ENCODE measurements around the gene LILRB1. TPM values are rescaled to one million over a fixed set of nuclear protein-coding genes. Genes with fewer than 3 reads are reported as not detected.
"Not testable (repeated sequence)": the region's sequence is repeated elsewhere in the genome, so short reads cannot be mapped to it uniquely, and the experiment has no call there.

The LILRB1 gene
- total and polyA plus RNA-seq, 9 of the 15 experiments (the other 6 are each of a cell fraction or from before 2014, with no cell fraction given) = not detected

DNA sequence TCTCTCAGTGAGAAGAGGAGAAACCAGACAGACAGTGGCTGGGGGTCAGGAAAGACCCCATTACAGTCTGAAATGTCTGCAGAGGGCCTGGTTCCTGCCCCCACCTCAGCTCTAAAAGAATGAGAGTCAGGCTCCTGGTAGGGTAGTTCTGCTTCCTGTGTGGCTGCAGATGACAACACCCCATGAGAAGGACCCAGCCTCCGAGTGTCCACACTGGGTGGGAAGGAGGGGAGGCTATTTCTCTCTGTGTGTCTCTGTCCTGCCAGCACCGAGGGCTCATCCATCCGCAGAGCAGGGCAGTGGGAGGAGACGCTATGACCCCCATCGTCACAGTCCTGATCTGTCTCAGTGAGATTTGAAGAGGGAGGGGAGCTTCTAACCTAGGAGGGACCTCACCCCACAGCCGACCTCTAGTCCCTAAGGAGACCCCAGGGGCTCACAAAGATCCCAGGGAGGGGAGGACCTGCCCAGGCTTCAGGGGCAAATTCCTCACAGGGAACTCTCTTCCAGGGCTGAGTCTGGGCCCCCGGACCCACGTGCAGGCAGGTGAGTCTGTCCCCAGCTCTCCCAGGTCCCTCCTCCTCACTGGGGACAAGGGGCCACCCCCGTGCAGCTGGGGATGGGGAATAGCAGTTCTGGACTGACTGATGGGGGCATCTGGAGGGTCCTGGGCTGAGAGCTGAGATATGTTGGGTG, 36.2 kb upstream of the LILRB1 start:
- H3K4me1 ChIP-seq (replicated peaks in 1 of 2; ENCODE audit: control insufficient read depth in 2 of 2, insufficient read depth in 2 of 2, low read length in 2 of 2); in situ Hi-C loops (cut with MboI); H2AFZ ChIP-seq (ENCODE audit: low read depth, low read length); FAIRE-seq; H3K4me2 ChIP-seq (ENCODE audit: insufficient read depth, low read length); H3K4me3 ChIP-seq; H3K36me3 ChIP-seq (ENCODE audit: control insufficient read depth, insufficient read depth, low read length); H4K20me1 ChIP-seq (replicated peaks; ENCODE audit: control insufficient read depth, insufficient read depth, low read length); H3K9me1 ChIP-seq (ENCODE audit: control insufficient read depth, insufficient read depth, low read length); intact Hi-C loops (cut with micrococcal nuclease); DNase-seq (ENCODE audit: extremely low read depth in 1 of 4, low spot score in 3 of 4); H3K9me3 ChIP-seq (replicated peaks; ENCODE audit: control insufficient read depth, insufficient read depth, low read depth, low read length); H3K79me2 ChIP-seq (ENCODE audit: control insufficient read depth, insufficient read depth, low read length); H3K9ac ChIP-seq (ENCODE audit: insufficient read depth in 1 of 2, low read depth in 2 of 2, low read length in 2 of 2); CTCF ChIA-PET (ENCODE audit: low intra/inter-chr PET ratio); BruUV-seq (replicated peaks); ATAC-seq; H3K27ac ChIP-seq (ENCODE audit: extremely low read depth, low read depth, low read length); POLR2A ChIA-PET: not testable (repeated sequence)
- peaks cover 2 to 52% of the 10 kb centered on the region in 2 experiments; a peak in 4 of 5 replicates for H3K27me3 ChIP-seq (ENCODE audit: control insufficient read depth in 2 of 2, insufficient read depth in 2 of 2, low read length in 2 of 2)
- 2% methylated on average over 9 of the region's 9 CpGs for WGBS (ENCODE audit: insufficient coverage, low coverage, missing lambda C conversion rate)

DNA sequence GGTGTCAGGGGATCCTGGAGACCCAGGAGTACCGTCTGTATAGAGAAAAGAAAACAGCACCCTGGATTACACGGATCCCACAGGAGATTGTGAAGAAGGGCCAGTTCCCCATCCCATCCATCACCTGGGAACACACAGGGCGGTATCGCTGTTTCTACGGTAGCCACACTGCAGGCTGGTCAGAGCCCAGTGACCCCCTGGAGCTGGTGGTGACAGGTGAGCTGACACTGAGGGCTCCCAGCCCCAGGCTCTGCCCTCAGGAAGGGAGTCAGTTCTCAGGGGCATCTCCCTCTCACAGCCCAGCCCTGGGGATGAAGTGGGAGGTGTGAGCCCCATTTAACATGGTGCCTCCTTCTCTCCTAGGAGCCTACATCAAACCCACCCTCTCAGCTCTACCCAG, 35.5 kb upstream of the LILRB1 start:
- no peaks in the 10 kb centered on the region for H3K9me3 ChIP-seq (replicated peaks; ENCODE audit: control insufficient read depth, insufficient read depth, low read depth, low read length)
- BruUV-seq (replicated peaks) = no TSS peak
- H2AFZ ChIP-seq (ENCODE audit: low read depth, low read length) = no peak overlapping the region
- H3K79me2 ChIP-seq (ENCODE audit: control insufficient read depth, insufficient read depth, low read length) = no peaks in the 10 kb centered on the region
- ChIA-PET POLR2A (no interaction called here), CTCF (ENCODE audit: low intra/inter-chr PET ratio) (no interaction called here)
- no peaks in the 10 kb centered on the region for H3K9me1 ChIP-seq (ENCODE audit: control insufficient read depth, insufficient read depth, low read length)
- FAIRE-seq = no peak
- no peak overlapping the region for H3K4me2 ChIP-seq (ENCODE audit: insufficient read depth, low read length)
- ATAC-seq = no peak
- H3K4me1 ChIP-seq (replicated peaks in 1 of 2; ENCODE audit: control insufficient read depth in 2 of 2, insufficient read depth in 2 of 2, low read length in 2 of 2) = no peaks in the 10 kb centered on the region
- no peak for DNase-seq (ENCODE audit: extremely low read depth in 1 of 4, low spot score in 3 of 4)
- H3K4me3 ChIP-seq = no peak overlapping the region
- in situ Hi-C loops (cut with MboI) (no loop called here), intact Hi-C loops (cut with micrococcal nuclease) (no loop called here)
- TF ChIP-seq NFE2L1 (tag; IDR thresholded peaks at IDR 0.05; ENCODE audit: borderline replicate concordance, low read depth) (no peak), ZNF217 (CRISPR knock-in tag; IDR thresholded peaks at IDR 0.05) (no peak), CC2D1A (IDR thresholded peaks at IDR 0.05) (no peak), NCOA6 (IDR thresholded peaks at IDR 0.05) (no peak), SNRNP70 (optimal IDR thresholded peaks at IDR 0.05; ENCODE audit: low read depth, low read length) (no peak), HEY1 (CRISPR knock-in tag; IDR thresholded peaks at IDR 0.05; ENCODE audit: borderline replicate concordance) (no peak)
- H4K20me1 ChIP-seq (replicated peaks; ENCODE audit: control insufficient read depth, insufficient read depth, low read length) = no peaks in the 10 kb centered on the region; the same call in 1 of the 2 replicates
- no peaks in the 10 kb centered on the region for H3K36me3 ChIP-seq (ENCODE audit: control insufficient read depth, insufficient read depth, low read length)
- H3K27ac ChIP-seq (ENCODE audit: extremely low read depth, low read depth, low read length) = no peak overlapping the region
- peaks cover 2 to 50% of the 10 kb centered on the region in 2 experiments; a peak in 4 of 5 replicates for H3K27me3 ChIP-seq (ENCODE audit: control insufficient read depth in 2 of 2, insufficient read depth in 2 of 2, low read length in 2 of 2)
- 0% methylated on average over 4 of the region's 5 CpGs for WGBS (ENCODE audit: insufficient coverage, low coverage, missing lambda C conversion rate)
- H3K9ac ChIP-seq (ENCODE audit: insufficient read depth in 1 of 2, low read depth in 2 of 2, low read length in 2 of 2) = no peak overlapping the region

DNA sequence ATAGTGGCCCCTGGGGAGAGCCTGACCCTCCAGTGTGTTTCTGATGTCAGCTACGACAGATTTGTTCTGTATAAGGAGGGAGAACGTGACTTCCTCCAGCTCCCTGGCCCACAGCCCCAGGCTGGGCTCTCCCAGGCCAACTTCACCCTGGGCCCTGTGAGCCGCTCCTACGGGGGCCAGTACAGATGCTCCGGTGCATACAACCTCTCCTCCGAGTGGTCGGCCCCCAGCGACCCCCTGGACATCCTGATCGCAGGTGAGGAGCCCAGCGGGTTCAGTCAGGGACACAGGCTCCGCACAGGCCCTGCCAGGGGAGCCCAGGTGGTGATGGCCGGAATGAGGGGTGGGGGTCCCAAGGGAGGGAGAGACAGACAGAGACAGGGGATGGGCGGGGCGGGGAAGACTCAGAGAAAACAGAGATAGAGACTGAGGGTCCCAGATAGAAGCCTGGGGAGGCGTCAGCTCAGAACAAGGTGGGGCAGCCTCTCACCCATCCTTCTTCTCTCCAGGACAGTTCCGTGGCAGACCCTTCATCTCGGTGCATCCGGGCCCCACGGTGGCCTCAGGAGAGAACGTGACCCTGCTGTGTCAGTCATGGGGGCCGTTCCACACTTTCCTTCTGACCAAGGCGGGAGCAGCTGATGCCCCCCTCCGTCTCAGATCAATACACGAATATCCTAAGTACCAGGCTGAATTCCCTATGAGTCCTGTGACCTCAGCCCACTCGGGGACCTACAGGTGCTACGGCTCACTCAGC, 34.4 kb upstream of the LILRB1 start:
- H4K20me1 ChIP-seq (replicated peaks; ENCODE audit: control insufficient read depth, insufficient read depth, low read length); CTCF ChIA-PET (ENCODE audit: low intra/inter-chr PET ratio); FAIRE-seq; H3K9ac ChIP-seq (ENCODE audit: insufficient read depth in 1 of 2, low read depth in 2 of 2, low read length in 2 of 2); H3K36me3 ChIP-seq (ENCODE audit: control insufficient read depth, insufficient read depth, low read length); in situ Hi-C loops (cut with MboI); H3K9me3 ChIP-seq (replicated peaks; ENCODE audit: control insufficient read depth, insufficient read depth, low read depth, low read length); POLR2A ChIA-PET; H2AFZ ChIP-seq (ENCODE audit: low read depth, low read length); H3K4me1 ChIP-seq (replicated peaks in 1 of 2; ENCODE audit: control insufficient read depth in 2 of 2, insufficient read depth in 2 of 2, low read length in 2 of 2); H3K27ac ChIP-seq (ENCODE audit: extremely low read depth, low read depth, low read length); BruUV-seq (replicated peaks); DNase-seq (ENCODE audit: extremely low read depth in 1 of 4, low spot score in 3 of 4); H3K79me2 ChIP-seq (ENCODE audit: control insufficient read depth, insufficient read depth, low read length); intact Hi-C loops (cut with micrococcal nuclease); H3K4me2 ChIP-seq (ENCODE audit: insufficient read depth, low read length); ATAC-seq; H3K4me3 ChIP-seq; H3K9me1 ChIP-seq (ENCODE audit: control insufficient read depth, insufficient read depth, low read length): not testable (repeated sequence)
- peaks cover 2 to 60% of the 10 kb centered on the region in 2 experiments; a peak in 4 of 5 replicates for H3K27me3 ChIP-seq (ENCODE audit: control insufficient read depth in 2 of 2, insufficient read depth in 2 of 2, low read length in 2 of 2)
- 3% methylated on average over 19 of the region's 26 CpGs for WGBS (ENCODE audit: insufficient coverage, low coverage, missing lambda C conversion rate)
